ENCODE measurements around the gene FMO4. TPM values are rescaled to one million over a fixed set of nuclear protein-coding genes. Genes with fewer than 3 reads are reported as not detected.
A peak's percentile ranks its signal among the peaks of the same experiment; 100 is the strongest.
"Not testable (repeated sequence)": the region's sequence is repeated elsewhere in the genome, so short reads cannot be mapped to it uniquely, and the experiment has no call there.

FMO4 gene
- polyA plus RNA-seq, 6 donors from 2014 or later = 1.9 to 7.2 (median 4.5) TPM

DNA sequence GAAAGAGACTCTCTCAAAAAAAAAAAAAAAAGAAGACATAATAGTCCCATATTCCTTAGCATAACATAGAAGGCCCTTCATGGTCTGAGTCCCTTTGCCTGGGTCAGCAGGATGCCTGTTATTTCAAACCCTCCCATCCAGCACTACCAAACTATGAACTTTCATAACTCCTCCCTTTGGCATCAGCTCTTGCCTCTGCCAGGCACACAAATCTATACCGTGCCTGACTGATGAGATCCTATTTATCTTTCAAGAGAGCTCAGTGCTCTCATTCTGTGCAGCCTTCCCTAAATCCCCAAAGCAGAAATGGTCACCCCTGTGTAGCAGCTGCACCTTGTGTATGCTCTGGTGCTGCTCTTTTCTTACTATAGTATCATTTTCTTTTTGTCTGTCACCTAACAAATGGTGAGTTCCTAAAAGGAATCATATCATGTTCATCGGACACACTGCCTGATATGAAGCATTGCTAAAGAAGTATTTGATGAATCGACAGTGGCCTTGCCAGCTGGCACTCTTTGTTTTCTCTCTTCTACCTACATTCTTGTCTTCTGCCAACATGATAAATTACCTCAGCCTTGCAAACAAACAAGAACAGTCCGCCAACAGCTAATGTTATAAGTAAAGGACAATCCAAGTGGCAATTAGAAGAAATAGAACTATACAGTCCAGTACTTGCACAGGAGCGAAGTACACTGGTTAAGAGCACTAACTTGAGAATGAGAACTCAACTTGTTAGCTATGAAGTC lies 29.9 kb downstream of the FMO4 start:
- H3K27me3 Mint-ChIP-seq = no peaks in the 10 kb centered on the region
- peaks cover 3 to 22% (median 11%) of the 10 kb centered on the region in 7 donors for H3K9me3 Mint-ChIP-seq
- H3K27ac Mint-ChIP-seq = peak overlapping the region in 1 of 6 donors; percentile 75
- H3K36me3 Mint-ChIP-seq = peaks cover 5 to 20% of the 10 kb centered on the region in 2 donors
- DNase-seq (no peak), ATAC-seq (ENCODE audit: low read depth in 2 of 2) (no peak)
- H3K4me1 Mint-ChIP-seq = no peaks in the 10 kb centered on the region
- no peak overlapping the region for H3K4me3 Mint-ChIP-seq

DNA sequence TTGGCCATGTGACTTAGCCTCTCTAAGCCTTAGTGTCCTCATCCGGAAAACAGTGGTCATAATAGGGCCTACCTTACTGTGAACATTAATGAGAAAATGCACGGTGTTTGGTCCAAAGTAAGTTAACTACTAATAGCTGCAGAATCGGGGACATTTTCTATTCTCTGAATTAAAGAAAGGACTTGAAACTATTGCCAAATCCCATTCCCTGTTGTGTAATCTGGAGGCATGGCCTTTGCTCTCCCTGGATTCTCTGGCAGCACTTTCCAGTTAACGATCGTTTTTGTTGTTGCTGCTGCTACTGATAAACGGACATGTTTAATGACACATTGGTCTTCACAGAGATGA lies 30.5 kb downstream of the FMO4 start:
- Mint-ChIP-seq H3K4me1 (no peaks in the 10 kb centered on the region), H3K27ac (no peak overlapping the region), H3K27me3 (peaks cover 0 to 1% (median 0%) of the 10 kb centered on the region in 3 donors), H3K36me3 (peaks cover 5 to 16% of the 10 kb centered on the region in 2 donors), H3K4me3 (no peak overlapping the region), H3K9me3 (peaks cover 3 to 23% (median 9%) of the 10 kb centered on the region in 7 donors)
- DNase-seq = no peak
- ATAC-seq (ENCODE audit: low read depth in 2 of 2) = no peak

DNA sequence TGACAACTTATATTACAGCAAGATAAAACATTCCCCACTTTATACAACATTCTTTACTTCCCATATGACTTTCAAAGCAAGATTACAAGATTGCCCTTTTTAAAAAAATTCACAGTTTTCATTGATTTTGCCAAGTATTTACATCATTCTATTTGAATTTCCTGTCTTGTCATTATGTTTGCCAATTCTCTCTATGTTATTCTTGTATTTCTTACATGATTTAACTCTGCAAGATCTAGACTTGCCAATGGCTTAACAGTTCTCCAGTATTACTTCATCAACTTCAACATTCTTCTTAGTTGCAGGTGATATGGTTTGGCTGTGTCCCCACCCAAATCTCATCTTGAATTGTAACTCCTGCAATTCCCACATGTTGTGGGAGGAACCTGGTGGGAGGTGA lies 31.6 kb downstream of the FMO4 start:
- H3K27me3 Mint-ChIP-seq = peaks cover 0 to 6% (median 2%) of the 10 kb centered on the region in 3 donors
- H3K4me3 Mint-ChIP-seq = no peak overlapping the region
- DNase-seq (no peak), ATAC-seq (ENCODE audit: low read depth in 2 of 2) (no peak)
- H3K4me1 Mint-ChIP-seq = no peaks in the 10 kb centered on the region
- H3K36me3 Mint-ChIP-seq = peaks cover 5 to 12% of the 10 kb centered on the region in 2 donors
- H3K9me3 Mint-ChIP-seq = peaks cover 5 to 27% (median 11%) of the 10 kb centered on the region in 7 donors
- no peak overlapping the region for H3K27ac Mint-ChIP-seq

DNA sequence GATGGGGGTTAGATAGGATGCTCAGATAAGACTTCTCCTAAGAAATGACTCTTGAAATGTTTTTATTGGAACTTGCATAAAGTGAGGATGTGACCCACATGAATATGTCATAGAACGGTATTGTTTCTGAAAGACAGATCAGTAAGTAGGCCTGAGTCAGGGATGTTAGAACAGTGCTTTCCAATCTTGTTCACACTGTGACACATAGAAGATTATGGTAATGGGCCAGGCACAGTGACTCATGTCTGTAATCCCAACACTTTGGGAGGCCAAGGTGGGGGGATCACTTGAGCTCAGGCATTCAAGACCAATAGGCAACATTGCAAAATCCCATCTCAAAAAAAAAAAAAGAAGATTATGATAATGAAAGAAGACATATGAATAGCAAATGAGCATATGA lies 32.9 kb downstream of the FMO4 start:
- DNase-seq (no peak), ATAC-seq (ENCODE audit: low read depth in 2 of 2) (no peak)
- Mint-ChIP-seq H3K36me3 (peaks cover 5 to 6% of the 10 kb centered on the region in 2 donors), H3K4me1 (no peaks in the 10 kb centered on the region), H3K27me3 (peaks cover 0 to 12% (median 3%) of the 10 kb centered on the region in 3 donors), H3K4me3 (no peak overlapping the region), H3K9me3 (peaks cover 4 to 27% (median 11%) of the 10 kb centered on the region in 7 donors), H3K27ac (no peak overlapping the region)

DNA sequence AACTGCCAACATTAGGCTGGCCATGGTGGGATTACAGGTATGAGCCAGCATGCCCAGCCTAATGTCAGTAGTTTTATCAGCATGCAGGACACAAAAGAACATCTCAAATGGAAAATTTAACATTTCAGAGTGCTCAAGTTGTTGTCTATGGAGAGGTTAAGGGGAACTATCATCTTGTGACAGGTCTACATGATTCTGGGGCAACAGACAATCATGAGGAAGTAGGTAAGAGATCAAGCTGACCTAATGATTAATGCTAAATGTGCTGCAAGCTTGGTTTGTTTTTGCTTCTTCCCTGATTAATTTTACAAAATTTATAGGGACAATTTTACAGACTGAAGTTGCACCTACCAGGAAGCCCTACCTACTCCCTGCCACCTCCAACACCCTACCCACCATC lies 36.6 kb downstream of the FMO4 start:
- Mint-ChIP-seq H3K4me3 (no peak overlapping the region), H3K4me1 (no peaks in the 10 kb centered on the region), H3K9me3 (peaks cover 3 to 18% (median 11%) of the 10 kb centered on the region in 7 donors), H3K36me3 (no peaks in the 10 kb centered on the region), H3K27ac (peak overlapping the region in 1 of 6 donors; percentile 54), H3K27me3 (peaks cover 0 to 21% (median 16%) of the 10 kb centered on the region in 3 donors)
- ATAC-seq (ENCODE audit: low read depth in 2 of 2) (no peak), DNase-seq (no peak)

DNA sequence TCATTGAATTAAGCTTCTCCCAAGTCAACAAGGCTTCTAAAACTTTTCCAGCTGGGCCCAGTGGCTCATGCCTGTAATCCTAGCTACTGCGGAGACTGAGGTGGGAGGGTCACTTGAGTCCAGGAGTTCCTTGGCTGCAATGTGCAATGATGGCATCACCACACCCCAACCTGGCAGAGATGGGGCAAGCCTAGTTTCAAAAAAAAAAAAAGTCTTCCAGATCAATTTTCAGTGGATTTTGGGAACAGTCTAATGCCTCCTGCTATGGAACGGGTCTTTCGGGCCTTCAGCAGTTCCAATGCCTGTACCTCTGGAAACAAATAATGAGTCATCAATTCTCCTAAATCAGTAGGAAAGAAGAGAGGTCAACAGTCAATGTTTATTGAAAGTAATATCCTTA lies 38.0 kb downstream of the FMO4 start:
- H3K27ac Mint-ChIP-seq = no peak overlapping the region
- H3K36me3 Mint-ChIP-seq = no peaks in the 10 kb centered on the region
- H3K27me3 Mint-ChIP-seq = peaks cover 0 to 25% (median 20%) of the 10 kb centered on the region in 3 donors
- ATAC-seq (ENCODE audit: low read depth in 2 of 2) = no peak
- no peak for DNase-seq
- H3K4me3 Mint-ChIP-seq = no peak overlapping the region
- peaks cover 3 to 12% (median 6%) of the 10 kb centered on the region in 7 donors for H3K9me3 Mint-ChIP-seq
- no peaks in the 10 kb centered on the region for H3K4me1 Mint-ChIP-seq

DNA sequence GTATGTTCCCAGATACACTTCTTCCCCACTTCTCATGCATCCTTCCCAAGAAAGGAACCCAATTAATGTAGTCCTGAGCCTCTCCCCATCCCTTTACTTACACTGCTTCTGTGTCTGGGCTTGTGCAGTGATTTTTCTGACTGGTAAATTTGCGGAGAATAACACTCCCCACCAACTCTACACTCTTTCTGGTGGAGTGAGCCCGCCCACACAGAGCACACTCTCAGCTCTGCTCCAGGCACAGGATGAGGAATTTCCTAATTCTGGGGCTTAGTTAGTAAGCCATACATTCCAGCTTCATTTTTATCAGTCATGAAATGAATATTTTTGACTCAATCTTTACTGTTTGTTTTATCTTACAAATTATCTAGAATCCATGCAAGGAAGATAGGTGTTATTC lies 38.6 kb downstream of the FMO4 start:
- Mint-ChIP-seq H3K27me3 (peaks cover 1 to 26% (median 20%) of the 10 kb centered on the region in 3 donors), H3K27ac (no peak overlapping the region), H3K4me1 (no peaks in the 10 kb centered on the region), H3K36me3 (no peaks in the 10 kb centered on the region), H3K4me3 (no peak overlapping the region), H3K9me3 (peaks cover 3 to 12% (median 4%) of the 10 kb centered on the region in 7 donors)
- DNase-seq = no peak
- ATAC-seq (ENCODE audit: low read depth in 2 of 2) = no peak

DNA sequence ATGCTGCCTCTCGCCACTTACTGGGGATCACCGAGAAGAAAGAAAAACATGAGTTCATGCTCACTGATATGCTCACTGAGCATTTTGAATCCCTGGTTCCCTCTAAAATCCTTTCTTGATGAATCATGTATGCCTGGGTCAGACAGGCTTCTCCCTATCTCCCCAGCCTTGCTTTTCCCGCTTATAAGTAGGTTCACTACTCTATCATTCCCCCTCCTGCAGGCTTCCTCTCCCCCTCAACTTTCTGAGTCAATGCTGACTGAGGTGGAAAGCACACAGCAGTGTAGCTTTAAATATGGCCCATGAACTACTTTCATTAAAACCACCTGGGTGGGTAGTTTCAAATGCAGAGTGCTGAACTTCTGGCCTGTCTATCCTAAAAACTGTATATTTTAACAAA lies 41.7 kb downstream of the FMO4 start:
- Mint-ChIP-seq H3K27me3 (peaks cover 12 to 28% (median 16%) of the 10 kb centered on the region in 3 donors), H3K27ac (no peak overlapping the region), H3K4me3 (no peak overlapping the region), H3K9me3 (peaks cover 0 to 8% (median 1%) of the 10 kb centered on the region in 7 donors), H3K36me3 (no peaks in the 10 kb centered on the region), H3K4me1 (no peaks in the 10 kb centered on the region)
- no peak for ATAC-seq (ENCODE audit: low read depth in 2 of 2)
- DNase-seq = no peak

DNA sequence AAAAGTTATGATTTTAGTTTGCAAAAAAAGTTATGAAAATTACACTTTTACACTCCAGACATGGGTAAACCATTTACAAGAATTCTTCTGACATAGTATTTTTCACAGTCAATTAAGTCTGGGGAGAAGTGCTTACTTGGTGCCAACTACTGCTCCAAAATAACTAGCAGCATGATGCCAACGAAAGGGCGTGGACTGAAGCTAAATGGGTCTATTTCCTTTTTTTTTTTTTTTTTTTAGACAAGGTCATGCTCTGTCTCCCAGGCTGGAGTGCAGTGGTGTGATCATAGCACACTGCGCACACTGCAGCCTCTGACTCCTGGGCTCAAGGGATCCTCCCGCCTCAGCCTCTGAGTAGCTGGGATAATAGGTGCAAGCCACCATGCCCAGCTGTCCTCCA lies 43.2 kb downstream of the FMO4 start:
- no peaks in the 10 kb centered on the region for H3K4me1 Mint-ChIP-seq
- H3K36me3 Mint-ChIP-seq = peaks cover 2% of the 10 kb centered on the region in 2 donors
- H3K27ac Mint-ChIP-seq = no peak overlapping the region
- H3K27me3 Mint-ChIP-seq = peaks cover 16 to 37% (median 25%) of the 10 kb centered on the region in 3 donors
- DNase-seq = no peak
- H3K9me3 Mint-ChIP-seq = peaks cover 0 to 16% (median 7%) of the 10 kb centered on the region in 7 donors
- no peak for ATAC-seq (ENCODE audit: low read depth in 2 of 2)
- no peak overlapping the region for H3K4me3 Mint-ChIP-seq

DNA sequence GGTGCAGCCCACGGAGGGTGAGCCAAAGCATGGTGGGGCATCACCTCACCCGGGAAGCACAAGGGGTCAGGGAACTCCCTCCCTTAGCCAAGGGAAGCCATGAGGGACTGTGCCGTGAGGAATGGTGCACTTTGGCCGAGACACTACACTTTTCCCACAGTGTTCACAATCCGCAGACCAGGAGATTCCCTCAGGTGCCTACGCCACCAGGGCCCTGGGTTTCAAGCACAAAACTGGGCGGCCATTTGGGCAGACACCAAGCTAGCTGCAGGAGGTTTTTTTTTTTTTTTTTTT lies 45.3 kb downstream of the FMO4 start:
- H3K4me3 Mint-ChIP-seq; H3K36me3 Mint-ChIP-seq; DNase-seq; H3K4me1 Mint-ChIP-seq; ATAC-seq (ENCODE audit: low read depth in 2 of 2): not testable (repeated sequence)
- Mint-ChIP-seq H3K27me3 (peaks cover 9 to 39% (median 35%) of the 10 kb centered on the region in 3 donors), H3K27ac (peak overlapping the region in 2 of 6 donors; percentile 21 to 29), H3K9me3 (peaks cover 8 to 38% (median 19%) of the 10 kb centered on the region in 7 donors)

DNA sequence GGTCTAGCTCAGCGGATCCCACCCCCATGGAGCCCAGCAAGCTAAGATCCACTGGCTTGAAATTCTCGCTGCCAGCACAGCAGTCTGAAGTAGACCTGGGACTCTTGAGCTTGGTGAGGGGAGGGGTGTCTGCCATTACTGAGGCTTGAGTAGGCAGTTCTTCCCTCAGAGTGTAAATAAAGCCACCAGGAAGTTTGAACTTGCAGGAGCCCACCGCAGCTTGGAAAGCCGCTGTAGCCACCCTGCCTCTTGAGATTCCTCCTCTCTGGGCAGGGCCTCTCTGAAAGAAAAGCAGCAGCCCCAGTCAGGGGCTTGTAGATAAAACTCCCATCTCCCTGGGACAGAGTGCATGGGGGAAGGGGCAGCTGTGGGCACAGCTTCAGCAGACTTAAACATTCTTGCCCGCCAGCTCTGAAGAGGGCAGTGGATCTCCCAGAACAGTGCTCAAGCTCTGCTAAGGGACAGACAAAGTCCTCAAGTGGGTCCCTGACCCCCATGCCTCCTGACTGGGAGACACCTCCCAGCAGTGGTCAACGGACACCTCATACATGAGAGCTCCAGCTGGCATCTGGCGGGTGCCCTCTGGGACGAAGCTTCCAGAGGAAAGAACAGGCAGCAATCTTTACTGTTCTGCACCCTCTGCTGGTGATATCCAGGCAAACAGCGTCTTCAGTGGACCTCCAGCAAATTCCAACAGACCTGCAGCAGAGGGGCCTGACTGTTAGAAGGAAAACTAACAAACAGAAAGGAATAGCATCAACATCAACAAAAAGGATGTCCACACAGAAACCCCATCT lies 45.9 kb downstream of the FMO4 start:
- not testable (repeated sequence) for H3K27ac Mint-ChIP-seq; H3K4me1 Mint-ChIP-seq; ATAC-seq (ENCODE audit: low read depth in 2 of 2); DNase-seq; H3K36me3 Mint-ChIP-seq; H3K4me3 Mint-ChIP-seq
- peaks cover 5 to 39% (median 35%) of the 10 kb centered on the region in 3 donors for H3K27me3 Mint-ChIP-seq
- H3K9me3 Mint-ChIP-seq = peaks cover 8 to 39% (median 19%) of the 10 kb centered on the region in 7 donors

DNA sequence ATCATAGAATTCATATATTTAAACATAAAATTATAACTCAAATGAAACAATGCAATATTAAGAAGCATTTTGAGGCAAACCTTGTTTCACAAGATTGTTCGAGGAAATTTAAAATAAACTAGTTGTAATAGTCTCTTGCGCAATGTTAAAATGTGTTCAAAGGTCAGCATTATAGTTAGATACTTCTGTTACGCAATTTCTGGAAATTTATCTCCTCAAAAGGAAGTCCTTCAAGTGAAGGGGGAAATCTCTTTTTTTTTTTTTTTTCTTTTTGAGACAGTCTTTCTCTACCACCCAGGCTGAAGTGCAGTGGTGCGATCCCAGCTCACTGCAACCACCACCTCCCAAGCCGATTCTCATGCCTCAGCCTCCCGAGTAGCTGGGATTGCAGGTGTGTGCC lies 52.1 kb downstream of the FMO4 start:
- peaks cover 8 to 13% of the 10 kb centered on the region in 2 donors for H3K36me3 Mint-ChIP-seq
- H3K4me1 Mint-ChIP-seq = no peaks in the 10 kb centered on the region
- ATAC-seq (ENCODE audit: low read depth in 2 of 2) (no peak), DNase-seq (no peak)
- peaks cover 6 to 22% (median 21%) of the 10 kb centered on the region in 3 donors for H3K27me3 Mint-ChIP-seq
- H3K9me3 Mint-ChIP-seq = peaks cover 4 to 46% (median 21%) of the 10 kb centered on the region in 7 donors
- no peak overlapping the region for H3K27ac Mint-ChIP-seq
- H3K4me3 Mint-ChIP-seq = no peak overlapping the region

DNA sequence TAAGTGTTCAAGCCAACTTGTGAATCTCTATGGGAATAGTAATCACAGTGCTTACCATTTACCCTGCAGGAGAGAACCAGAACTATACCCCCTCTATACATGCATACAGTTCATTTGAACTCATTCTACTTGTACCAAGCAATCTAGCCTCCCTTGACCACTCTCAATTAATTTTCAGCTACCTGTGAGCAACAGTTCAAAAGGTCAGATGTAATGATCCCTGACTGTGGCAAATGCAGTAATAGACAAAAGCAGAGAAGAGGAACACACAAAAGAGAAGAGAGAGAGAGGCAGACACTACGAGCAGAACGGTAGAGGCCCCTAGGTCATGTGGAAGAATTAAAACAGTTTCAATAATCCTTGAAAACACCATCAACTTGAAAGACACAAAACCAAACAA lies 52.8 kb downstream of the FMO4 start:
- peaks cover 8 to 13% of the 10 kb centered on the region in 2 donors for H3K36me3 Mint-ChIP-seq
- H3K9me3 Mint-ChIP-seq = peaks cover under 1 to 40% (median 17%) of the 10 kb centered on the region in 7 donors
- no peak overlapping the region for H3K4me3 Mint-ChIP-seq
- H3K27ac Mint-ChIP-seq = no peak overlapping the region
- ATAC-seq (ENCODE audit: low read depth in 2 of 2) (no peak), DNase-seq (no peak)
- peaks cover 6 to 18% (median 14%) of the 10 kb centered on the region in 3 donors for H3K27me3 Mint-ChIP-seq
- H3K4me1 Mint-ChIP-seq = no peaks in the 10 kb centered on the region

DNA sequence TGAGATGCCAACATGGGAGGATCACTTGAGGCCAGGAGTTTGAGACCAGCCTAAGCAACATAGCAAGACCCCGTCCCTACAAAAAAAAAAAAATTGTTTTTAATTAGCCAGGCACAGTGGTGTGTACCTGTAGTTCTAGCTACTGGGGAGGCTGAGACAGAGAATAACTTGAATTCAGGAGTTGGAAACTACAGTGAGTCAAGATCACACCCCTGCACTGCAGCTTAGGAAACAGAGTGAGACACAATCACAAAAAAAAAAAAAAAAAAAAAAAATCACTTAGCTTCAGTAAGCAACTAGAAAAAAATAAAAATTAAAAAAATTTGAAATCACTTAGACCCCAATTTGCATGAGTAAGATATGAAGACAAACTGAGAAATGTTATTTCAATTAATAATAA lies 53.5 kb downstream of the FMO4 start:
- ATAC-seq (ENCODE audit: low read depth in 2 of 2) (no peak), DNase-seq (no peak)
- Mint-ChIP-seq H3K9me3 (peaks cover 5 to 34% (median 11%) of the 10 kb centered on the region in 7 donors), H3K27me3 (peaks cover 6 to 18% (median 7%) of the 10 kb centered on the region in 3 donors), H3K4me3 (no peak overlapping the region), H3K4me1 (no peaks in the 10 kb centered on the region), H3K36me3 (peaks cover 3 to 8% of the 10 kb centered on the region in 2 donors), H3K27ac (no peak overlapping the region)

Measured in naive B cell (primary cell).